GM21576 (cell line): ENCODE measurements around the gene GRIK4.

ENCODE experiments used
- ATAC-seq: cut with Tn5 transposase; IDR thresholded peaks from one replicate; pipeline ENCODE4 v1.9.1; 2021; ENCODE audit warnings: mild to moderate bottlenecking, moderate library complexity; ENCODE audit not compliant: unreplicated experiment

GRIK4 gene

DNA sequence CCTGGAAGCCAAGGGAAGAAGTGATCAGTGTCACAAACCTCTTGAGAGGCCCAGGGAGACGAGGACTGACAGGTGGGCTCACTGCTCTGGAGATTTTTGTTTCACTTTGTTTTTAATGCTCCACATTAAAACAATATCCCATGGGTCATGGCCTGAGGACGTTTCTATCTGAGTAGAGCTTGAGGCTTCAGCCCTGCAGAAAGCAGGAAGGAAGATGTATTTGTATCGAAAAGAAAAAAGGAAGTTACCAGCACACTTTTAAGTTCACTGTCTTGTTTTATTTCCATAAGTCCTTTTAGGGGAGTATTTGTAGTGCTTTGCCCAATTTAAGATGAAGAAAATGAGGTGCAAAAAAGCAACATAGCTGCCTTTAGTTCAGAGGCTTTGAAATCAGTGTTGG lies 191.1 kb downstream of the GRIK4 start:
- ATAC-seq = peak; percentile 42

DNA sequence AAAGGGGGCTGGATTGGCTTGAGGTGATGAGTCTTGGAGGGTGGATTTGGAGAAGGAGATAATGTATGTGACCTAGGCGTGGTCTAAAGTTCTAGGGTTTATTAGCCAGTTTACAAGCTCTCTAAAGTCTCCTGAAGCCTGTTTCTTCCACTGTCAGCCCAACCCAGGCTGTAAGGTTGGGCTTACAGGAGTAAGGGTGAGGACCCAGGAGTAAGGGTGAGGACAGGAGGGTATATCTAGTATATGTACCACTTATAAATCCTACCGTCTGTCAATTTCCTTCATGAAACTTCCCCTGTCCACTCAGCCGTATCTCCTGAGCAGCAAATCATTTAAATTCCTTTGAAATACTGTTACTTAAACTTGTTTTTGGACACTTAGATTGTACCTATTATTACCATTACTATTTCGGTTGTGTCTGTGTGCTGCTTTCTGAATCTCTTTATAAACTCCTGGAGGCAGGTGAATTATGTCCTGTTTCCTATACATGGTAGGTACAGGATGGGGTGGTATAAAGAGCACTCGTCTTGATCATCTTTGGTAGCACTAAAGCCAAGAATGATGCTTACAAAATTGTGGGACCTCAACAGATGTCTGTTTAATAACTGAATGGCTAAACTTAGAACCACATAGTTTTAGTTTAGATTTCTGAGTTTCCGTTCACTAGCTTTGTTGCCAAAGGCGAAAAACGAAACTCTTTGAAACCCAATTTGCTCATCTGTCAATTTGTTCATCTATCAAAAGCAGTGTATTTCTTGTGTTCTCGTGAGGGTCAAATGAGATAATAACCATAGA lies 192.0 kb downstream of the GRIK4 start:
- no peak for ATAC-seq

- ATAC-seq = no peak
These were observed 192.8 kb downstream of the GRIK4 start for GRCh38 chr11:120704256-120704750.

DNA sequence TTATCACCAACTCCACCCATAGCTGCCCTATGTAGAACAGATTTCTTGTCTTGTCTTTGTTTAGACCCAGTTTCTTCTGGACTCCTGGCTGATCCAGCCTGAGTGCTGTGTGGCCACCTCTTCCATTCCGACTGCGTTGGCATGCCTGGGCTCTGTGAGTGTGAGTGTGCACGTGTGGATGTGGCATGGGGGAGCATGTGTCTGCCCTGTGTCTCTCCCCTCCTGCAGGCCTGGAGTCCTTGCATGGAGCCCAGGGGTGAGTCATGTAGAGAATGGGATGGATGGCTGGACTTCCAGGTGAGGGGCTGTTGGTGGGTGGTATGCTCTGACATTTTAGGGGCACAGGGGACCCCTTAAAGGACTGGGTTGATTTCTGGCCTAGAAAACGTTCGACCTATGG lies 194.7 kb downstream of the GRIK4 start:
- ATAC-seq = no peak

DNA sequence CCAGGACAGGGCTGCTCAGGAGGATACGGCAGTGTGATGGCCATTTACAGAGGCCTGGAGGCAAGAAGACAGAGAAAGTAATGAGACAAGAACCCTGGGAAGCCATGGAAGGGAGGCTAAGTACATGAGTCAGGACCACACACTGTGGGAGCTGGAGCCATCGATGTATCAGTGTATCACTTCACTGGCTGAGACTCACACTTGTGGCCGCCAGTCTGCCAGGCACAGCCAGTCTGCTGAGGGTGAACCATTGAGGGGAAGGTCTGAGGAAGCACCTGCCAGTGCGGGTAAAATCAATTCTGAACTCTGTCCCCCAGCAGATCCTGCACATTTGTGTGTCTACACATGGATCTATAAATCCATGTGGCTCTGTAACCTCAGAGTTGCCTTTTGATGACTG lies 195.6 kb downstream of the GRIK4 start:
- no peak for ATAC-seq

- ATAC-seq = no peak
These were observed 196.1 kb downstream of the GRIK4 start for GRCh38 chr11:120707663-120708062.

DNA sequence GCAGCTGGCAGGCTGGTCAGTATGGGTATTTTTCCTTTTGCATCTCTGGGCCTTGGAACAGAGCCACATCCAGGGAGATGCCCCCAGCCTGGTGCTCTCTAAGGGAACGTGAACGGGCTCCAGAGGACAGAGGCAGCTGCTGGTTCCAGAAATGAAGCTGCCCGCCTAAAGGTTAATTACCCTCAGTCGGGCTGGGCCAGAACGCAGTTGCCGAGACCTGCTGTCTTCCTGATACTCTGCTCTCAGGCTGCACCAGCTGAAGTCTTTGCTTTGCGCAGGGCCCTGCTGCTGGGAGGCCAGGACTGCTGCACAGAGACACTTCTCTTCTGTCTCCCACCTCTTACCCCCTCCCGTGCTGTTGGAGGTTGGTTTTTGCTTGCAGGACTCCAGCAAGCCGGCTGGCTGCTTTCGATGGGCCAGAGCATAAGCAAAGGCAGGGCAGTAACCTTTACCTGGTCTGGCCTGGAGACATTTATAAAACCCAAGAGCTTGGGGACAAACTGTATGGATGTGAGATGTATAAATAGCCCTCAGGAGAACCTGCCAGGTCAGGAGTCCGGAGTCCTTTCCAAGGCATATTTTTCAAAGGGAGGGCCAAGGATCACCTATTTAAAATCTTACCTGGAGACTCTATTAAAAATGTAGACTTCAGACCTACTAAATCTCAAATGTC lies 197.1 kb downstream of the GRIK4 start:
- ATAC-seq = no peak

DNA sequence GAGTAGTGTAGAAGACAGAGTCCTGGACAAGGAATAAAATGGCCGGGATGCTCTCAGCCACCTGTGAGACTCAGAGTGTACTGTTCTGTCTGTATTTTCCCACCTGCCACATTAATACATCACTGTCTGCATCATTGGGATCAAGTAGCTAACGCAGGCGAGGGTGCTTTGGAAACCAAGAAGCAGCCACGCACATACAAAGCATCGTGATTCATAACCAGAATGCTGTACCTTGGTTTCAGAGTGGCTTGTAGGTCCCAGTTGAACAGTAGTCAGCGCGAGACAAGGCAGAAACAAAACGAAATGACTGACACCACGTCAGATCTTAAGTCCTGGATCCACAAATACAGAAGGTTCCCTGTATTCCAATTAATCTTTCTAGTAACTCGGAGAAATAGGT lies 198.3 kb downstream of the GRIK4 start:
- peak; percentile 85 for ATAC-seq

DNA sequence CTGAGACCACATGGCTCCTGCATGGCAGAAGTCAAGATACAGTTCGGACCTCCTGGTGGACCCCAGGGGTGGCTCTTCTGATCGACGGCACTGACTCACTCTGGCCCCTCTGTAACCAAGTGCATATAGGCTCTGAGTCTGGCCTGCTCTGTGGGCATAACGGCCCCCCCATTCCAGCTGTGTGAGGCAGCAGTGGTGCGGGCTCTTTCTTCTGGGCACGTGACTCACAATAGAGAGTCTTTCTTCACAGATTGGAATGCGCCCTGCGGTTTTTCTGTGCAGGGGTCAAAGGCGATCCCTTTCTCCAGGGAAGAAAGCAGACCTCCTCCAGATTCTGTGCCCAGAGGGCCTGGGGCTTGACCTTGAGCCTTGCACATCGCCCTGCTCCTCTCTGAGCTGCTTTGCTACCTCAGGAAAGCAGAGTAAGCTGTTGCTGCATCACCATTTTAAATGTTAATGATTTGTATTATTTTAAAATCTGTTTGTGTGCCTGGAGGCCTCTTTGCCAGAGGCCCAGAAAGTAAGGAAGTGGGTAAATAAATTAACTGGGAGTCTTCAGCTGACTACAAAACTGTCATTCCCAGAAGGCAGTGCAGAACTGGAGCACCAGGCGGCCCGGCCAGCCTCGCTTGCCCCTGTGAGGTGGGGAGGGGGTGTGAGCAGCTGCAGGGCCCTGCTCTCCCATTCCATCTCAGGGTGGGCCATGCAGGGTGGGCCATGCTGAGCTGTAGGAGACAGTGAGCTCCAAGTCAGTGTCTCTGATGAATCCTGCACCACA lies 199.0 kb downstream of the GRIK4 start:
- no peak for ATAC-seq

DNA sequence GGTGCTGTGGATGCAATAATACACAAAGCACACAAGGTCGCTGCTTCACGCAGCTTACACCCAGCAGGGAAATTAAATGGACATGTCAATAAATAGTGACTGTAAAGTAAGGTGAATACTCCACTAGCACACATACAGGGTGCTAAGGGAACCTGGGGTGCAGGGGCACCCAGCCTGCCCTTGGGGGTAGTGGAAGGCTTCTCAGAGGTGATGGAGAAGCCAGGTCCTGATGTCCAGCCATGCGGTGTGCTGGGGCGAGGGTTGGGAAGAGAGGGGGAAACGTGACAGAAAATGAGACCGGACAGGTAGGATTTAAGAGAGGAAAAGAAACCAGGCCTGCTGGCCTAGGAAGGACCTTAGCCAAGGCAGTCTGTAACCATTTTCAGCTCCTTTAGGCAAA lies 200.5 kb downstream of the GRIK4 start:
- ATAC-seq = no peak

DNA sequence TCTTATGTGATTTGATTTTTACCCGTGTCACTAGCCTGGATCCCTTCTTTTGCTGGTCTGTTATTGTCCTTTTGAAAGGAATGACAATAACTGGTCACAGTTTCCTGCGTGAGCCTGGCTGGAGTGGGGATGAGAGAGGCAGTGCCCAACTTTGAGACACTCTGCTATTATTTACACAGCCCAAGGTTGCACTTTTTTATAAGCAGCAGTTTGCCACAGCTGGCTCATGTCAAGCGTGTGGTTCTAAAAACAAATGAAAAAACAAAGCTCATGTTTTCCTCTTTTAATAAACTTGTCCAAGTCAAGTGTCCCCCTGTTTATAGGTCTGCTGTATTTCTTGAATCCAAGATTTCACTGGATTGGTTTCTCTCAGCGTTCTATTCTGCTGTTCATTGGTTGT lies 201.3 kb downstream of the GRIK4 start:
- no peak for ATAC-seq

GRCh38 chr11:120713296-120713695 lies 201.7 kb downstream of the GRIK4 start:
- ATAC-seq = no peak

DNA sequence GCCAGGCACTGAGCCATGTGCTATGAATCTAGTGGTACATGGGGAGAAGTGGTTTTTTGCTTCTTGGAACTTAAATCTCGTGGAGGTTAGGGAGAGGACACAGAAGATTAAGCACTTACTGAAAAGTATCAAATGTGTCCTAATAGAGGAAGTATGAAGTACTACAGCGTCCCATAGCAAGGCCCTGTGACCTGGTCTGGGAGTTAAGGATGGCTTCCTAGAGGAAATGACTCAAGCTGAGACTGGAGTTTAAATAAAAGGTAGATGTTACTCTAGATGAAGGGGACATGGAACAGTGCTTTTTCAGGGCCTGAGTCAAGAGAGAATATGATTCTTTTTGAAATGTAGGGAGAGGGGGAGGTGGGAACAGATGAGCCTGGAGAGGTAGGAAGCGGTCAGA lies 202.9 kb downstream of the GRIK4 start:
- no peak for ATAC-seq

GRCh38 chr11:120715239-120715638 lies 203.7 kb downstream of the GRIK4 start:
- ATAC-seq = no peak

- ATAC-seq = no peak
These were observed 205.5 kb downstream of the GRIK4 start for GRCh38 chr11:120717042-120717441.

GRCh38 chr11:120717623-120718022 lies 206.1 kb downstream of the GRIK4 start:
- no peak for ATAC-seq

DNA sequence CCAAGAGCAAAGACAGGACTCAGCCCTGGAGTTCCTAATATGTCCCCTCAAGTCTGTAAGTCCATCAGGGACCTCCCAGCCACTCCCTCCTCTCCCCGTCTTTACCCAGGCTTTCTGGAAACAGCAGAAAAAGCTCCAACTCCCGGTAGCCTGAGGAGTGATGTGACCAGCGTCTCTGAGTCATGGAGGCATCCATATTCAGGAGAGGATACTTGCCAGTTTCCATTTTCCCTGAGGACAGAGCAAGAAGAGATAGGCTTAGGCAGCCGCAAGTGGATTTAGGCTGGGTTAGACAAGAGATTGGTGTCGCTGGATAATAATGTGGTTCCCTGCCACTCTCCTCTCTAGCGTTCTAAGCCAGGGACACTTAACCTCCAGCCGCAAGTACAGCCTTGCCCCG lies 206.6 kb downstream of the GRIK4 start:
- ATAC-seq = no peak

- no peak for ATAC-seq
These were observed 207.8 kb downstream of the GRIK4 start for GRCh38 chr11:120719348-120719747.

DNA sequence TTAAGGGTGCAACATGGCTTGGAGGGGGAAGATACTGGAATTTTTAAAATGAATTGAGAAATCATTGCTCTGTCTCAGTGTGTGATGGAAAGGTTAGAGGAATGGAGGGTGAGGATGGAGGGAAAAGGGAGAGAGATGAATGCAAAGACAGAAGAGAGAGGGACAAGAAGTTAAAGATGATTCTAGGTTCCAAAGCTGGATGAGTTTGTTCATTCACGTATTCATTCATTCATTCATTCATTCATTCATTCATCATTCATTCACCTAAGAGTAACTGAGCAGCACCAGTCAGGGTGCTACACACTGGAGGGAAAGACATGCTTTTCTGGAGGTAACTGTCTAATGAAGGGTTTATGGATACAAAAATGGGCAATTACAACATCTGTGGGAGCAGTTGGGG lies 209.2 kb downstream of the GRIK4 start:
- no peak for ATAC-seq

- no peak for ATAC-seq
These were observed 211.0 kb downstream of the GRIK4 start for GRCh38 chr11:120722524-120722923.

DNA sequence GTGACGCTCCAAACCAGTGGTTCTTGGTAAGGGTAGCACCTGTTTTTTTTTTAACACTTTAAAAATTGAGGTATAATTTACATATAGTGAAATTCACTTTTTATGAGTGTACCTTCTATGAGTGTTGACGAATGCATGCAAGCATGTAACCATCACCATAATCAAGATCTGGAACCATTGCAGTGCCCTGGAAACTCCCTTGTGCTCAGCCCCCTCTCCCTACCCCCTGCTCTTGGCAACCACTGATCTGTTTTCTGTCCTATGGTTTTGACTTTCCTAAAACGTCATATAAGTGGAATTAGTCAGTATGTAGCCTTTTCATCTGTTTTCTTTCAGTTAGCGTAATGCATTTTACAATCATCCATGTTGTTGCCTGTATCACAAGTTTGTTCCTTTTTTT lies 212.2 kb downstream of the GRIK4 start:
- no peak for ATAC-seq

DNA sequence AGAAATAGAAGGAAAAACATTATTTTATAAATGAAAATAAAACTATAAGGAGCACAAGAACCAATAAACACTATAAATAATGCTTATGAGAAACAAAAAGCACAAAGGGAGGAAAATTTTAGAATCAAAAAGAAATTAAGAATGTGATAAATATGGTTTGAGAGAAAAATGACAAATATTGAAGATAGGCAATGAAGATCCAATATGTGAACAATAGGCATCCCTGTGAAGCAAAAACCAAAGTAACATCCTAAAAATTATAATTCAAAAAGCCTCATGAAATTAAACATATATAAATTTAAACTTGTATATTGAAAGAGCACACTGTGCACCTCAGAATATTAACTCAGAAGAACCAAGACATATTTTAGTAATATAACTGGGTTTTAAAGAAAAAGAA lies 216.2 kb downstream of the GRIK4 start:
- ATAC-seq = no peak
